ENCODE measurements around the gene MICAL1.

DNA sequence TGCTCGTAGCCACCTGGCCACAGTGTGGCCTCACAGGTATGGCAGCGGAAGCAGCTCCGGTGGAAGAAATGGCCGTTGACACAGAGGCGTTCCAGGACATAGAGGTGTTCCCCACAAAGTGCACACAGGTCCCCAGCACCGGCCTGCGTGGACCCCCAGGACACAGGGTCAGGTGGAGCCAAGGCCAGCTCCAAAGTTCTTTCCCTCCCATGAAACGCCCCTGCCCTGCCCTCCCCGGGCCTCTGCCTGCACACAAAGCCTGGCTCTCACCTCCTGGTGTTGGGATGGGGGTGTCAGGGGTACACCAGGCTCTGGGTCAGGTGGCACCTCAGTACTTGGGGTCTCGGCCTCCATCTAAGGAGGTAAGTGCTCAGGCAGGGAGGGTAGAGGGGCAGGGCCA, 8.5 kb downstream of the MICAL1 start:
- TF ChIP-seq, protein P1, sequence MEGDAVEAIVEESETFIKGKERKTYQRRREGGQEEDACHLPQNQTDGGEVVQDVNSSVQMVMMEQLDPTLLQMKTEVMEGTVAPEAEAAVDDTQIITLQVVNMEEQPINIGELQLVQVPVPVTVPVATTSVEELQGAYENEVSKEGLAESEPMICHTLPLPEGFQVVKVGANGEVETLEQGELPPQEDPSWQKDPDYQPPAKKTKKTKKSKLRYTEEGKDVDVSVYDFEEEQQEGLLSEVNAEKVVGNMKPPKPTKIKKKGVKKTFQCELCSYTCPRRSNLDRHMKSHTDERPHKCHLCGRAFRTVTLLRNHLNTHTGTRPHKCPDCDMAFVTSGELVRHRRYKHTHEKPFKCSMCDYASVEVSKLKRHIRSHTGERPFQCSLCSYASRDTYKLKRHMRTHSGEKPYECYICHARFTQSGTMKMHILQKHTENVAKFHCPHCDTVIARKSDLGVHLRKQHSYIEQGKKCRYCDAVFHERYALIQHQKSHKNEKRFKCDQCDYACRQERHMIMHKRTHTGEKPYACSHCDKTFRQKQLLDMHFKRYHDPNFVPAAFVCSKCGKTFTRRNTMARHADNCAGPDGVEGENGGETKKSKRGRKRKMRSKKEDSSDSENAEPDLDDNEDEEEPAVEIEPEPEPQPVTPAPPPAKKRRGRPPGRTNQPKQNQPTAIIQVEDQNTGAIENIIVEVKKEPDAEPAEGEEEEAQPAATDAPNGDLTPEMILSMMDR (IDR thresholded peaks at IDR 0.05), result no peak
- TF ChIP-seq POLR2AphosphoS5 (IDR thresholded peaks at IDR 0.05), result no peak

Data from breast epithelium (tissue), 3 donors.